Suppressor macrophage (primary cell): ENCODE data around the gene CREB3L1.

ENCODE experiments used
- DNase-seq, 4 experiments: peaks; one replicate each; pipeline ENCODE4 v3.0.0-alpha.2; 2020 to 2022
- total RNA-seq, 17 experiments: gene quantifications; one replicate each; lab custom pipeline; 2026; ENCODE audit warnings: mixed read lengths in 6 of 17, inconsistent platforms in 3 of 17; lab: John Stamatoyannopoulos, UW

CREB3L1 gene, protein sequence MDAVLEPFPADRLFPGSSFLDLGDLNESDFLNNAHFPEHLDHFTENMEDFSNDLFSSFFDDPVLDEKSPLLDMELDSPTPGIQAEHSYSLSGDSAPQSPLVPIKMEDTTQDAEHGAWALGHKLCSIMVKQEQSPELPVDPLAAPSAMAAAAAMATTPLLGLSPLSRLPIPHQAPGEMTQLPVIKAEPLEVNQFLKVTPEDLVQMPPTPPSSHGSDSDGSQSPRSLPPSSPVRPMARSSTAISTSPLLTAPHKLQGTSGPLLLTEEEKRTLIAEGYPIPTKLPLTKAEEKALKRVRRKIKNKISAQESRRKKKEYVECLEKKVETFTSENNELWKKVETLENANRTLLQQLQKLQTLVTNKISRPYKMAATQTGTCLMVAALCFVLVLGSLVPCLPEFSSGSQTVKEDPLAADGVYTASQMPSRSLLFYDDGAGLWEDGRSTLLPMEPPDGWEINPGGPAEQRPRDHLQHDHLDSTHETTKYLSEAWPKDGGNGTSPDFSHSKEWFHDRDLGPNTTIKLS
- 0 to 2.4 (median 0) reads per million in 17 experiments for total RNA-seq

DNA sequence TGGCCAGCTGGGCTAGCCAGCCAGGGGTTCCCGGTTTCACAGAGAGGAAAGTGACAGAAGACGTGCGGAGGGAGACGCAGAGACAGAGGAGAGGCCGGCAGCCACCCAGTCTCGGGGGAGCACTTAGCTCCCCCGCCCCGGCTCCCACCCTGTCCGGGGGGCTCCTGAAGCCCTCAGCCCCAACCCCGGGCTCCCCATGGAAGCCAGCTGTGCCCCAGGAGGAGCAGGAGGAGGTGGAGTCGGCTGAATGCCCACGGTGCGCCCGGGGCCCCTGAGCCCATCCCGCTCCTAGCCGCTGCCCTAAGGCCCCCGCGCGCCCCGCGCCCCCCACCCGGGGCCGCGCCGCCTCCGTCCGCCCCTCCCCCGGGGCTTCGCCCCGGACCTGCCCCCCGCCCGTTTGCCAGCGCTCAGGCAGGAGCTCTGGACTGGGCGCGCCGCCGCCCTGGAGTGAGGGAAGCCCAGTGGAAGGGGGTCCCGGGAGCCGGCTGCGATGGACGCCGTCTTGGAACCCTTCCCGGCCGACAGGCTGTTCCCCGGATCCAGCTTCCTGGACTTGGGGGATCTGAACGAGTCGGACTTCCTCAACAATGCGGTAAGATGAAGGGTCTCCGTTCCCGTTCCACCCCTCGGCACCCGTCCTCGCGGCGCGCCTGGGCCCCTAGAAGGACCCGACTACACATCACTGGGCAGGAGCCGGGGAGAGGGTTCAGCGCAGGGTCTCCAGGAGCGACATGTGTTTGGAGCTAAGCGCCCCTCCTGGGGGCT, at the start of gene CREB3L1:
Gene CREB3L1, plus strand, starts transcription at position 41 of the 765 bp plus-strand sequence. Its CDS starts 450 bp downstream, at position 491.
- DNase-seq, result peak in 1 of 4 experiments; percentile 63

DNA sequence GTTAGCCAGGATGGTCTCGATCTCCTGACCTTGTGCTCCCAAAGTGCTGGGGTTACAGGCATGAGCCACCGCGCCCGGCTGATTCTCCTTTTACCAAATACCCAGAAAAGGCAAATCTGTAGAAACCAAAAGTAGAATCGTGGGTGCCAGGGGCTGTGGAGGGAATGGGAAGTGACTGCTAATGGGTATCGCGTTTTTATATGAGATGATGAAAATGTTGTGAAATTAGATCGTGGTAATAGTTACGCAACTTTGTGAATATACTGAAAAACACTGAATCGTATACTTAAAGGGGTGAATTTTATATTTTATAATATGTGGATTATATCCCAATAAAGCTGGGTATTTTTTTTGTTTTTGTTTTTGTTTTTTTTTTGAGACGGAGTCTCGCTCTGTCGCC, 48.2 kb upstream of the CREB3L1 start:
- DNase-seq, result peak in 3 of 4 experiments; percentile 22 to 40 (median 37)

DNA sequence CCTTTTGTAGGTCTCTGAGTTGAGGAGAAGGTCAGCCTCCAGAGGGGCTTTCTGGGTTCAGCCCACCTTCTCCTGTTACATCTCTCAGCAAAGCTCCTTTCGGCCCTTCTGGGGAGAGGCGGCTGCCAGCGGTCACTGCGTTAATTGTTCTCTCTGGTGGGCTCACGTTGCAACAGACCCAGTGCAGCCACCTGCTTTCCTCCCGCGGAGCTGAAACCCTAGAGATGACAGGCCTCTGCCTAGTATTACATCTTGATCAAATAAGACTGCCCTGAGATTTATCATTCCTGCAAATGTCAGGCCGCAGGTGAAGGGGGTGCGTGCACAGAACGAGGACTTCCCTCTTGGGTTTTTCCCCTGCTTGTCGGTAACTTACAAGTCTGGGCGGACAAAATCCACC, 43.2 kb upstream of the CREB3L1 start:
- no peak for DNase-seq

DNA sequence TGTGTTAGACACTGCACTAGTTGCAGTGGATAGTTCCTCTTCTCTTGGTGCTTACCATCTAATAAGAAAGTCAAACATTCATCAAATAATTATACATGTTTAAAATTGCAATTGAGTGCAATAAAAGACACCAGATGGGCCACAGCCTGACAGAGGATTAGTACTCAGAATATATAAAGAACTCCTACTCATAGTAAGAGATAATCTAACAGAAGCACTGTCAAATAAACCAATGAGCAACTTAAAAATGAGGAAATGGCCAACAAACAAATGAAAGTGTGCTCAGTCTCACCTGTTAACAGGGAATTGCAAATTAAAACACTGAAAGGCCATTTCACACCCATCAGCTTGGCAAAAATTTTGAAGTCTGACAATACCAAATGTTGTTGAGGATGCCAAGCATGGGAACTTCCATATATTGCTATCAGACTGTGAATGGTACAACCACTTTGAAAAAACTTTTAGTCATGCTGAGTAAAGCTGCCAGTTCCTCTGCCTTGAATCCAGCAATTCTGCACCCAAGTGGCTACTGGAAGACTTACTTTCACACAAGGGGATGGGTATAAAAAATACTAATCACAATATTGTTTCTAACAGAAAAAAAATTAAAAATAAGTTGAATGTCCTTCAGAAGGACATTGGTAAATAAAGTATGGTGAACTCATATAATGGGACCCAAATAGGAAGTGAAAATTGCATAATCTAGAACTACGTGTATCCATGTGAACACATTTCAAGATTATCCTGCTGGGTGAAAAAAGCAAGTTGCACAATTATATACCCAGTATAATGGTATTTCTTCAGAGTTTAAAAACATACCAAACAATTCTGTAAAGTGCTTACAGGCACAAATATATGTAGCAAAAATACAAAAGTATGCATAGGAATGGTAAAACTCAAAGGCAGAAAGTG, 41.4 kb upstream of the CREB3L1 start:
- DNase-seq, result peak; percentile 20 to 94 (median 75)

DNA sequence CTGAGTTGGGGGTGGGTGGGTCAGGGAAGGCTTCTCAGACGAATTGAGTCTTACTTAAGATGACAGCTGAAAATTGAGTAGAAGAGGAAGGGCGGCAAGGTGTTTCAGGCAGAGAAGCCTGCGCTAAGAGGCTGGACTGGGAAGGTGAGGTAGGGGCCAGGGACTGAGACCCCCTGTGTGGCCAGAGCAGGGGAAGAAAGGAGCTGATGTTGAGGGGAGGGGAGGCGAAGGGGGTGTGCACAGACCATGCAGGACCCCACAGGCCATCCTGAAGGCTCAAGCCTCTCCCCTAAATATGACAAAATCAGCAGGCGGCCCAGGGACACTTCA, 40.6 kb upstream of the CREB3L1 start:
- DNase-seq, result no peak

DNA sequence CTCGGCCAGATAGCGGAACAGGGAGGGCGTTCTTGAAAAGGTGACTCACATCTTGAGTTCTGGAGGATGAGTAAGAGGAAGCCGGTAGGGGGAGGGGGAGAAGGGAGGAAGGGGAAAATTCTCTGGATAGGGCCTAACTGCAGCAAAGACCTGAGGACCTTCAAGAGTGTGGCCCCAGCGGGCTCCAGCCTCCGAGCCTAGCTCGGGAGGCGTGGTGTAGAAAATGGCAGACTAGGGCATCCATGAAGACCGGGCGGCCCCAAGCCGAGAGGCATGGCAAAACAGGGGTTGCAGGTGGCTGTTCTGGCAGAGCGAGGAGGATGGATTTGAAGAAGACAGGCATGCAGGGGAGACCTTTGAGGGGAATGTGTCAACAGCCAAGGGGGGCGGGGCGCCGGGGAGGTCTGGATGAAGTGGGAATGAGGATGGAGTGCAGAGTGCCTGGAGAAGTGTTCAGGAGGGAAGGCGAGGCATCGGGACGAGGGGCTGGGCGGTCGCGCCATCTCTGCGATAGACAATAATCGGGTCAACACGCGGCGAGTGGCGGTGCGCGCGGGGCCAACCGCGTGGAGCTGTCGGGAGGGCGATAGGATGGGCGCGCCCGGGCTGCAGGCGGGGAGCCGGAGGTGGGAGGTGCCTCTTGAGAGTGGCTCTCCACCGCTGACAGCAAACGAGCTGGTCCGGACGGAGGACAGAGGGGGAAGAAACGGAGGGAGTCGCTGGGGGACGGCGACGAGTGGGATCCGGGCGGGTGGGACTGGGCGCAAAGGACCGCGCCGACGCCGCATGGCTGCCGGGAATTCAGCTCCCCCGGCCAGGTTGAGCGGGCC, 40.0 kb upstream of the CREB3L1 start:
- peak; percentile 86 to 92 (median 88) for DNase-seq

DNA sequence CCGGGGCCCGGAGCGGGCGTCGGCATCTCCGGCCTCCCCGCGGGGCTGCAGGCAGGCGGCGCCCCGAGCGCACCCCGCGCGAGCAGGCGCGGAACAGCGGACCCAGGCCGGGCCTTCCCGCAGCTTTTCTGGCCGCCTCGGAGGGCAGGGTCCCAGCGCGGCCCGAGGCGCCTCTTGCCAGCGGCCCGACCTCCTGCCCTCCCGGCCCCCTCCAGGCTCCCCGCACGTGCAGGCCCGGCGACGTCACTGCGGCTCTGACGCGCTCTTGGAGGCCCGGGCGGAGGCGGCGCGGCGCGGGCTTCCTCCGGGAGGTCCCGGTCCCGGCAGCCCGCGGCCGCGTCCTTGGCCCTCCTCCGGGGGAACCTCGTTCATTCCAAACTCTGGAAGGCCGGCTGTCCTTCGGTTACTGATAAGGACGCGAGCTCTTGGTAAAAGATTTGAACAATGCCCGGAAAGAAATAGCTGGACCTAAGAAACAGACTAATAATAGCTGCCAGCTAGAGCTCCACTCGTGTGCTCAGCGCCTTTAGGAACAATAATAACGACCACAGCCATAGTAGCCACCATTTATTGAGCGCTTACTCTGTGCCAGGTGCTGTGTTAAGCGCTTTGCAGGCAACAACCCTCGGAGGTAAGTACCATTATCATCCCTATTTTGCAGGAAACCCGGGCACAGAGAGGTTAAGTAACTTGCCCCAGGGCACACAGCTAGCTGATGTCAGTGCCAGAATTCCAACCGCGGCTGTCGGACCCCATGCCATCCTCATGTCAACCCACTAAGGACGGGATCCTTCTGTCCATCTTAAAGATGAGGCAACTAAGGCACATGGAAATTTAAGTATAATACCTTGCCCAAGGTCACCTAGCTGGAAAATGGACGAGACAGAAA, 39.1 kb upstream of the CREB3L1 start:
- DNase-seq, result peak; percentile 72 to 88 (median 78)

DNA sequence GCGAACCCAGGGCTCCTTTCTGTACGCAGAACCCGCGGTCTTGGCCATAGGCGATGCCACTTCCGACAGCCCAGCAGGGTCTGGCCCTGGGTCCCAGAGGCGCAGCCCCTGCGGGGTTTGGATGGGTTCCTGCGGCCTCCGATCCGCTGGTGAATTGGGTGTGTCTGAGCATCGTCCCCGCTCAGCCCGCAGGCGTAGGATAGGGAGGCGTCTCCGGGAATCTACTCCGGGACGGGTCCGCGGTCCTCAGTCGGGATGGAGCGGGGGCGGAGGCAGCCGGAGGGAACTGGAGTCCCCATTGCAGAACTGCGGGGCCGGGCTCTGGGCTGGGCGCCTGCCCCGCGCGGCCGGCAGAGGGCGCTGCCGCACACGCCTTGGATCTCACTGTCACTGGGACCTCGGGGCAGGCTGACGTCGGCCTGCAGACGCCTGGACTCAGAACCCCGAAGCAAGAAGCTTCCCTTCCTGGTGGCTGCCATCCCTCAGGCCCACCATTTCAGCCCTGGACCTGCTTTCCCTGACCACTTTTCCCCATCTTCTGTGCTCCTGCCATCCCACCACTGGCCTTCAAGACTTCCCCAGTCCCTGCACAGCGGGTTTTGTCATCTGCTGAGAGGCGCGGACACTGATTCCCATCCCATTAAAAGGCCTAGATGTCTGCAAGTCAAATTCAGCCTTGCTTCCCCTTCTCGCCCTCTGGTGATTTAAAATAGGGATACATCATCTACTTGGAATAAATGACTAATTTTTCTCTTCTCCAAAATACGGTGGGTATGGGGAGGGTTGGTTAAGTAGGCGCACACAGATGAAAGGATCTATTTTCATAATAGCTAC, 38.3 kb upstream of the CREB3L1 start:
- peak; percentile 87 to 95 (median 92) for DNase-seq

DNA sequence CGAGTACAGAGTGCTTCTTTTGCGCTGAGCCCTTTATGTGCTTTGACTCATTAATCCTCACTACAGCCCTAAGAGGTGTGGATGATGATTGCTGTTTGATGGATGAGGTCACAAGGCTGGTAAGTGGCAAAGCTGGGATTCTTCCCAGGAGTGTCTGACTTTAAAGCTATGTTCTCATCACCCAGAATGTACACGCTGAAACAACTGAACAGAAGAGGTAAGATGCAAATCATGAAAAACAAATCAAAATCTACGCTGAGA, 37.7 kb upstream of the CREB3L1 start:
- no peak for DNase-seq

DNA sequence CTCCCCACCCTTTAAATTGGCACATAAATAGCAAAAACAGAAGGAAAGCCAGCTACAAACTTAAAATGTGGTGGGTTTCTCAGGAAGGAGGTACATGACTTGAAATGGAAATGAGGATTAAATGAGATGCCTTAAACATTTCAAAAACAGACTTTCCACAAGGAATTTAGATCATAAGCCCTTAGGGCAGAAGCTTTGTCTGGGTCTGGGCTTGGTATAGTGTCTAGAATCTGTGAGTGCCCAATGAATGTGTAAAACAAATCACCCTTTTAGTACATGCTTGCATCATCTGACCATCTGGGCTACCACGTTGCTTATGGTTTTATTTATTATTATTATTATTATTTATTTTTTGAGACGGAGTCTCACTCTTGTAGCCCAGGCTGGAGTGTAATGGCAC, 37.1 kb upstream of the CREB3L1 start:
- no peak for DNase-seq

DNA sequence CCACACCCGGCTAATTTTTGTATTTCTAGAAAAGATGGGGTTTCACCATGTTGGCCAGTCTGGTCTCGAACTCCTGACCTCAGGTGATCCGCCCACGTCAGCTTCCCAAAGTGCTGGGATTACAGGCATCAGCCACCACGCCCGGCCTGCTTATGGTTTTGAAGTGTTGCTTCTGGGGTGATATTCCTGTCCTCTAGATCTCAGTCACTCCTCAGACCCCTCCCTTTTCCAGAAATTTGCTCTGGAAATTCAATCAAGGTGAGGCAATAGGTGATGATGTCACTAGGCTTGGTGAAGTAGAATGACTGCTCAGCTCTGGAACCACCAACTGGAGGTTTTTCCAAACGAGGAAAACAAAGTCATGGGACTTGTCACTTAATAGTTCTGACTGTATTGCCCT, 36.6 kb upstream of the CREB3L1 start:
- DNase-seq, result peak in 1 of 4 experiments; percentile 10

DNA sequence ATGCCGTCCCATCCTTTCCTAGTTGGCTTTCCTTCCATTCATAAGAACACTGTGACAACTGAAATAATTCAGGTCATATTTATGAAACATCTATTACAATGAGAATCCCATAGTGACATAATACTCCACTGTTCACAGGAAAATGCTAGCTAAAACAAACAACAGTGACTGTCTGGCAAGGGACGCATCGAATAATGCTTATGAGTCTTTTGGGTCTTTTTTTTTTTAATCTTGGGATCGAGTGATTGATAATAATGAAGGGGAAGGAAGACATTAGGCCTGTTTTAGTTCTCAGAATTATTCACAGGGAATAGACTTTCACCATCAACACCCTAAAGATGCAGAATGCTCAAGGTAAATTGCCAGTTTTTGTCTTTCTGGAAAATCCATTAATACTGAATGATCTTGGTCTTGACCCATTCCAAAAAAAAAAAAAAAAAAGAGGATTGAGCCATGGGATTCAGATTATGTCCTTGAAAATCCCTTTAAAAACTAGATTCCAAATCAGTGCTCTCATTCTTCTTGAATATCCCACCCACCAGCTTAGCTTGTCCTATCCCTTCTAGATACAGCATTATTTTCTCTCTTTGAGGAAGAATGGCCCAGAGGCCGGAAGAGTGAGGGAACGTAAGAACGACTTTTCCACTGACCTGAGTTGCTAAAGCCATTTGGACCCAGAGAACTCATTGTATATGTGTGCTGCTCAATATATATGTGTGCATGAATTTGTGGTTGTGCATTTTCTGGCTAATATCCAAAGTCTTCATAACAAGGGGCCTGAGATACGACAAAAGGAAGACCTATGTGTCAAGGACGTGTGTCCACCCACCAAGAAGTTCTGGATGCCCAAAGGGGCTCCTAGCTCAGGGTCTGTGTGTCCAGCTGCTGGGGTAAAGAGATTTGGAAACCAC, 35.2 kb upstream of the CREB3L1 start:
- no peak for DNase-seq

DNA sequence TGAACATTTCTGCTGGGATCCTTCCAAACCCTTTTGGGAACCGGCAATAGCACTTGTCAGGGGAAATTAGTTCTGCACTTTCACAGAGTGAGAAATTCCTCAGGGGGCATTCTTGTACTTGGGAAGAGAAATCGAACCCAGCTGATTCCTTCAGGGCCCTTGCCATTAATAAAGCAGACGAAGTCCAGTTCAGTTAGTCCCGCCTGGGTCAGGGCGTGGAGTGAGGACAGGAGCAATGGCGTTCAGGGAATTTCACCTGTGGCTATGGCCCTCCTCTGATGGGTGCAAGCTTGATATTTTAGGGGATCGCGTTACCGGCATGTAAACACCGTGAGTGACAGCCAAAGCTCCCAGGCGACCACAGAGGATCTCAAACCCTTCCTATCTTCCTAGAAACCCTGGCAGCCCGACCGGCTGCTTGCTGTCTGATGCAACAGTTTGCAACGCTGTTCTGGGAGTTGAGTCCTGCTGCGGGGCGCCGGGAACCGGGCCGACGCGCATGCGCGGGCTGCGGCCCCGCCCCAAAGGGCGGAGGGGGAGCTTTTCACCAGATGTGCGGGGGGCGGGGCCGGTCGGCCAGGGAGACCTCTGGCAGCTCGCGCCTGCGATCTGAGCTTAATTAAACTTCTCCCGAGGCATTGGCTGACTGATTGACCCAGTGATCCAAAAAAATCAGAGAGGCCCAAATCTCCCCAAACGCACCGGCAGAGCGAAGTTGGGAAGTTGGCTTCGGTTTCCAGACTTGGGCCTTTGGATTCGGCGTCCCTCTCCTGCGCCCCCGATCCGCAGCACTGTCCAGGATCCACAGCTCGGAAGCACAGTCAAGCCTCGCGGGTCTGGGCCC, 34.3 kb upstream of the CREB3L1 start:
- DNase-seq, result peak; percentile 93 to 97 (median 96)

DNA sequence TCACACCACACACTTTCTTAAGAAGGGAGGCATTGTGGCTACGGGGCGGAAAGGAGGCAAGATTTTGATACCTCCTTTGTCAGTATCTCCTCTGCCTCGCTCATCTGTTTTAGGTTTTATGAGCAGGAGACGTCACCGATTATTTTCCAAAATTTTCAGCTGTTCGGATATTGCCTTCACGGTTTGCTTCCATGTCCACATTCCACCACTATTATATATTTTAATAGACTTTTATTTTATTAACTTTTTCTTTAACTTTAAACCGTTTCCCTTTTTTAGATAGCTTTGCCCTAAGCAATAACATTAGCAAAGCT, 33.7 kb upstream of the CREB3L1 start:
- DNase-seq, result no peak

DNA sequence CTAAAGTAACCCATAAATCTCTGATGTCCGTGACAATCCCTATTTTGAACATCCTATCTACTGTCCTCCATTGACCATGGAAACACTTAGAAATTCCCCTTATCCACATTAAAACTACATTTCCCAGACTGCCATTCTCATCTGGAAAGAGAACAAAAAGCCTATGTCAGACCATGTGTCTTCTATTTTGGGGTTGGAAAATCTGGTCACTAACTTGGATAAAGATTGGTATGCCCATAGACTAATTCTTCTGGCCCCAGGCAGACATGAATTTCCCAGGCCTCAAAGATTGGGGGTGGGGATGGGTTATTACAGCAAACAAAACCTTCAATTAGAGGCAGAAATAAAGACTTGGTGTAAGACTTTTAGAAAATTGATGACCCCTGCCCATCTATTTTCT, 30.9 kb upstream of the CREB3L1 start:
- DNase-seq, result no peak

DNA sequence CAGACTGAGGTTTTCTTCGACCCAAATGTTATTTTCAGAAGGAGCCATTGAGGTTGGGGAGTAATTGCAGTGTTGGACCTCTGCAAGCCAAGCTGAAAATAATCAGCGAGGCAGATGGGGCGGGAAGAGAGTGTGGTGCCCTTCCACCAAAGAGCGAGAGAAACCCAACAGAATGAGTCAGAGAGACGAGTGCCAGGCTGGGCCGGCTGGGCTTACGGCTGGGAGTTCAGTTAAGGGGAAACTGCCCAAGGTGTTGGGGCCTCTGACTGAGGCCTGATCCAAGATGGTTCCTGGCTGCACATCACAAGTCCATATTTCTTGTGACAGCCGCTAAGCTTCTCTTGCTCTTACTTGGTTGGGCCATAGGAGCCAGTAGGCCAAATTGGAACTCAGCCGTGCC, 30.4 kb upstream of the CREB3L1 start:
- no peak for DNase-seq

DNA sequence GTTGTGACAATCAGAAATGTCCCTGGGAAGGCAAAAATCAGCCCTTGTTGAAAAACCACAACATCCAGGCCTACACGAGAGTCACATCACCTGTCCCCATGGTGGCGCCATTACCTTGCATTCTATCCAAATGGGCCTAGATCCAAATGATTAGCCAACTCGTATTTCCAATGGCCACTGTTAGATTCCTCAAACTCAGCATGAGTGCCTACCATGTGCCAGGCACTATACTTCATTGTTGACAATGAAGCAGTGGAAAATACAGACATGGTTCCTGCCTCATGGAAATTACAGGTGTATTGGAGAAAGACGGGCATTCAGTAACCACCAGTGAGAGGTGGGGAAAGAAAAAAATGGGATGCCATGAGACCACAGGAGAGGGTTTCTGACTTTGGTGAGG, 29.8 kb upstream of the CREB3L1 start:
- peak in 1 of 4 experiments; percentile 17 for DNase-seq
